HG03039 (cell line): ENCODE data around the gene PSMA3.

Experiments
- ATAC-seq: cut with Tn5 transposase; IDR thresholded peaks from one replicate; pipeline ENCODE4 v1.9.1; 2021; ENCODE audit warnings: mild to moderate bottlenecking, moderate library complexity; ENCODE audit not compliant: unreplicated experiment

The PSMA3 gene

DNA sequence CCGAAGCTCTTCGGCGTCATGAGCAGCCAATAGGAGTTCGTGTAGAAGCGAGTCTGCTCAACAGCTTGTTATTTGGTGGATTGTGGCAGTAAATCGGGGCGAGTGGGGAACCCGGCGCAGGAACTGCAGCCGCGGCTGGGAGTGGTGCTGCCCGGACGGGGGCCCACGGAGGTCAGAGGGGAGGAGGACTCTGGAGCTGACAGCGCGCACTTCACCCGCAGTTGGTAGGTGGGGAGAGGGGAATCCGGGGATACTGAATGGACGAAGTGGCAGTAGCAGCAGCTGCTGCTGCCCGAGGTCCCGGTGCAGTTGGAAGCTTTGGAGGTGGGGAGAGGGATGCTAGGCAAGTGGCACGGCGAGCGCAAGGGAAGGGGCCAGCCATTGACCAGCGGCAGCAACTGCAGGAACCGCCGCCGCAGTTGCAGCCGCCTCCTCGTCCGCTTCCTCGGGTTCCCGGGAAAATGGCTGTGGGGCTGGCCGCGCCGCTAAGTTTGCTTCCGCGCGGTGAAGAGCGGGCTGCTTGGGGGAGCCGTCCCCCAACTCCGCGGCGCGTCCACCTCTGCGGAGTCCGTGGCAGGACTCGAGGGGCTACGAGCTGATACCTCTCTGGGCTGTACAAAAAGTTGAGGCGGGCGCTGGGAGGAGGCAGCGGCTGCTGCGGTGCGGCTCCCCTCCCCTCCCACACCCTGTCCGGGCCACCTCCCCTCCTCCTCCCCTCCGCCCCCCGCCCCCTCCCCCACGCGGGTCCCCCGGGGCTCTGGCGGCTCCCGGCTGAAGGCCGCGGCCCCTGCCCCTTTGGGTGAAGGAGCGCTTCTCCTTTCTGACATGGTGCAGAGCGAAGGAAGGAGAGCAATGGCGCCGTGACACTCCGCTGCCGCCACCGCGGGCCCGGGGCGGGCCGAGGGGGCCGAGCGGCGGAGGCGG lies 54.1 kb downstream of the PSMA3 start, which contains the start of gene ARID4A:
TSS of gene ARID4A (plus strand) at position 79 of the 924 bp plus-strand sequence. CDS start 1,300 bp downstream, outside the sequence.
- no peak for ATAC-seq

- ATAC-seq, result no peak
These were observed 55.0 kb downstream of the PSMA3 start for GRCh38 chr14:58299401-58300330.

- no peak for ATAC-seq
These were observed 56.8 kb downstream of the PSMA3 start for GRCh38 chr14:58301416-58301815.

DNA sequence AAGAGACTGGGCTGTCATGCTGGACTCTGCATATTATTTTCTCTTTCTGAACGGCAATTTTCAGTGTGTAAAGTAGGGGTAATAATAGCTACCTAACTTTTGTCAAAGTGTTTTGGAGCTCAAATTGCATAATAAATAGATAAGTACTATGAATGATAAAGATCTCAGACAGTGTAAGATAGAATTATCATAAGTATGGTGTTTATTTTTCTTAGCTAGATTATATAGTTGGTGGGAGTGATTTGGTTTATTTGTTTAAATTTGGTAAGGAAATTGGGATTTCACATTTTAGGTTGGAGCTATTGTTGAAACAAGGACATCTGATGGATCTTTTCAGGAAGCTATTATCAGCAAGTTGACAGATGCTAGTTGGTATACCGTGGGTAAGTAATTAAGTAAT lies 61.1 kb downstream of the PSMA3 start:
- no peak for ATAC-seq

DNA sequence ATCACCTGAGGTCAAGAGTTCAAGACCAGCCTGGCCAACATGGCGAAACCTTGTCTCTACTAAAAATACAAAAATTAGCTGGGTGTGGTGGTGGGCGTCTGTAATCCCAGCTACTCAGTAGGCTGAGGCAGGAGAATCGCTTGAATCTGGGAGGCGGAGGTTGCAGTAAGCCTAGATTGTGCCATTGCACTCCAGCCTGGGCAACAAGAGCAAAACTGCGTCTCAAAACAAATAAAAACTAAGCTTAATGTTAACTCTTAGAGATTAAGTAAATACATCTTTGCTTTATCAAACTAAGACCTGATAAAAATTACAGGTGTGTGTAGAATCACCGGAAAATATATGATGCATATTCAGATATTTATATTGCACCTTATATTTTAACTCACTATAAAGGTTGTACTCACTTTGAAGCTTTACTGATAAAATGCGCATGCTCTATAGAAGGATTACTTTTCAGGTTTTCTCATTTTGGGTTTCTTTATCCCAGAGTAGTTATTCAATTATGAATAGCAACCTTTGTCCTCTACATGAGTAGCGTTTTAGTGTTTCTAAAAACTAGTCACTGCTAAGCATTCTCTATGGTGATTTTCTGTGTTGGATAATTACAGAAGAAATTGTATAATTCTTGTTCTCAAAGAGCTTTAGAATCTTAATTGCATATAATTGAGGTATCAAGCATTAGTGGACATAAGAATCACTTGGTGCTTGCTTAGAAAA lies 63.1 kb downstream of the PSMA3 start:
- ATAC-seq, result no peak

- ATAC-seq, result no peak
These were observed 64.4 kb downstream of the PSMA3 start for GRCh38 chr14:58309086-58309485.

- ATAC-seq, result no peak
These were observed 69.1 kb downstream of the PSMA3 start for GRCh38 chr14:58313699-58314098.

GRCh38 chr14:58315606-58316005 lies 71.0 kb downstream of the PSMA3 start:
- ATAC-seq, result no peak
